ENCODE data around the gene TMED7. TPM values are rescaled to one million over a fixed set of nuclear protein-coding genes. Genes with fewer than 3 reads are reported as not detected.

TMED7 gene
- polyA plus RNA-seq, 1 of the 3 experiments (the other 2 are of a cell fraction), result 41.2 TPM

- Histone ChIP-seq H3K9ac (no peak overlapping the region), H3F3A (replicated peaks; ENCODE audit: insufficient read depth) (no peaks in the 10 kb centered on the region), H3K4me1 (ENCODE audit: control insufficient read depth in 1 of 2, insufficient read depth in 2 of 2, low read depth in 1 of 2, low read length in 1 of 2) (no peaks in the 10 kb centered on the region; a peak in 1 of 4 replicates), H3K27me3 (ENCODE audit: insufficient read depth) (no peaks in the 10 kb centered on the region), H2AFZ (ENCODE audit: low read depth) (no peak overlapping the region), H3K79me2 (ENCODE audit: insufficient read depth) (no peaks in the 10 kb centered on the region), H3K9me3 (no peaks in the 10 kb centered on the region), H3K36me3 (replicated peaks in 1 of 2; ENCODE audit: control insufficient read depth in 1 of 2, insufficient read depth in 2 of 2, low read length in 1 of 2) (no peaks in the 10 kb centered on the region), H3K4me3 (ENCODE audit: low read depth in 2 of 2, low read length in 1 of 2) (no peak overlapping the region), H3K4me2 (no peak overlapping the region), H3K9me2 (no peaks in the 10 kb centered on the region), H4K20me1 (ENCODE audit: insufficient read depth) (no peaks in the 10 kb centered on the region), H3K27ac (ENCODE audit: low read depth in 2 of 2, low read length in 1 of 2) (no peak overlapping the region)
- TF ChIP-seq CHD2 (IDR thresholded peaks at IDR 0.05; ENCODE audit: low read length, partially characterized antibody) (no peak), POLR2AphosphoS5 (IDR thresholded peaks at IDR 0.05; ENCODE audit: low read depth, low read length) (no peak), SMC3 (IDR thresholded peaks at IDR 0.05; ENCODE audit: low read depth, low read length) (no peak), FOXJ3 (CRISPR knock-in tag; IDR thresholded peaks at IDR 0.05) (no peak), MAX (IDR thresholded peaks at IDR 0.05; ENCODE audit: low read depth) (no peak), SIN3A (IDR thresholded peaks at IDR 0.05; ENCODE audit: borderline replicate concordance, low read depth, low read length) (no peak), IRF3 (IDR thresholded peaks at IDR 0.05; ENCODE audit: low read depth, low read length) (no peak), REST (IDR thresholded peaks at IDR 0.05; ENCODE audit: low read depth, low read length) (no peak), TAF1 (IDR thresholded peaks at IDR 0.05; ENCODE audit: borderline replicate concordance, low read depth, low read length) (no peak), MEF2A (IDR thresholded peaks at IDR 0.05; ENCODE audit: borderline replicate concordance, low read depth) (no peak), JUND (IDR thresholded peaks at IDR 0.05) (no peak), NFIC (IDR thresholded peaks at IDR 0.05; ENCODE audit: borderline replicate concordance) (no peak)
- ChIA-PET POLR2A (interaction anchor here (0.6 kb wide), 1 partner anchor 432 kb away, joined by 3 read pairs; no protein-coding TSS in a partner anchor), CTCF (interaction anchor here (1.3 to 3.4 kb wide), 6 partner anchors 179 to 433 kb away, joined by 3 to 36 read pairs (median 17); partner anchors contain the start of genes AP3S1, ARL14EPL, ATG12 and CDO1)
- no peak for DNase-seq
- 92% methylated on average over 1 of the region's 1 CpG for whole genome bisulfite sequencing (ENCODE audit: low lambda C conversion rate)
These were observed 10.2 kb upstream of the TMED7 start for GRCh38 chr5:115636008-115636407.
